Activated CD8-positive, alpha-beta T cell treated with anti-CD3 and anti-CD28 coated beads for 36 hours (primary cell): ENCODE results near the gene MESP1. TPM values are rescaled to one million over a fixed set of nuclear protein-coding genes. Genes with fewer than 3 reads are reported as not detected.
A peak's percentile ranks its signal among the peaks of the same experiment; 100 is the strongest.

Experiments
- ATAC-seq: fragments of 200-7000 bp; cut with Tn5 transposase; one replicate; pipeline ENCODE4 v1.10.0; 2021; ENCODE audit warnings: mild to moderate bottlenecking, moderate library complexity
- CTCF ChIA-PET: fragments of 350-600 bp; sonication (Branson Sonifier 250); formaldehyde crosslinking; loops from one replicate; lab custom pipeline; 2021; ENCODE audit warnings: antibody characterized with exemption; lab: Charles Lee
- POLR2A ChIA-PET: fragments of 350-600 bp; sonication (Branson Sonifier 250); formaldehyde crosslinking; loops from one replicate; lab custom pipeline; 2021; ENCODE audit warnings: antibody characterized with exemption; lab: Charles Lee
- DNase-seq: peaks from one replicate; pipeline ENCODE4 v3.0.0-alpha.2; 2020
- H3K27ac Mint-ChIP-seq: one replicate; pipeline ENCODE4 v1.8.0; 2021; ENCODE audit warnings: mild to moderate bottlenecking, mixed read lengths
- H3K27me3 Mint-ChIP-seq: one replicate; pipeline ENCODE4 v1.8.0; 2021; ENCODE audit warnings: mixed read lengths
- H3K36me3 Mint-ChIP-seq: one replicate; pipeline ENCODE4 v1.8.0; 2021; ENCODE audit warnings: low read depth, mixed read lengths
- H3K4me1 Mint-ChIP-seq: one replicate; pipeline ENCODE4 v1.8.0; 2021; ENCODE audit warnings: low read depth, mixed read lengths
- H3K4me3 Mint-ChIP-seq: one replicate; pipeline ENCODE4 v1.8.0; 2021; ENCODE audit warnings: mild to moderate bottlenecking, moderate library complexity, mixed read lengths
- H3K9me3 Mint-ChIP-seq: one replicate; pipeline ENCODE4 v1.8.0; 2021; ENCODE audit warnings: mixed read lengths
- intact Hi-C: fragments of 100-400 bp; cut with micrococcal nuclease; formaldehyde crosslinking; loops from one replicate; pipeline ENCODE4 v1.10.0; 2022
- total RNA-seq, 2 experiments: library from RNA; stranded (reverse); gene quantifications; one replicate each; pipeline ENCODE4 v1.2.3, GENCODE V29; 2021
- TF ChIP-seq, protein P1 (sequence below): fragments of 200-600 bp; IDR thresholded peaks from one replicate; pipeline ENCODE4 v1.8.0; 2022; ENCODE audit warnings: antibody characterized with exemption, mild to moderate bottlenecking

MESP1 gene
- total RNA-seq, 2 experiments from 2014 or later: 3.4 to 5.3 TPM

DNA sequence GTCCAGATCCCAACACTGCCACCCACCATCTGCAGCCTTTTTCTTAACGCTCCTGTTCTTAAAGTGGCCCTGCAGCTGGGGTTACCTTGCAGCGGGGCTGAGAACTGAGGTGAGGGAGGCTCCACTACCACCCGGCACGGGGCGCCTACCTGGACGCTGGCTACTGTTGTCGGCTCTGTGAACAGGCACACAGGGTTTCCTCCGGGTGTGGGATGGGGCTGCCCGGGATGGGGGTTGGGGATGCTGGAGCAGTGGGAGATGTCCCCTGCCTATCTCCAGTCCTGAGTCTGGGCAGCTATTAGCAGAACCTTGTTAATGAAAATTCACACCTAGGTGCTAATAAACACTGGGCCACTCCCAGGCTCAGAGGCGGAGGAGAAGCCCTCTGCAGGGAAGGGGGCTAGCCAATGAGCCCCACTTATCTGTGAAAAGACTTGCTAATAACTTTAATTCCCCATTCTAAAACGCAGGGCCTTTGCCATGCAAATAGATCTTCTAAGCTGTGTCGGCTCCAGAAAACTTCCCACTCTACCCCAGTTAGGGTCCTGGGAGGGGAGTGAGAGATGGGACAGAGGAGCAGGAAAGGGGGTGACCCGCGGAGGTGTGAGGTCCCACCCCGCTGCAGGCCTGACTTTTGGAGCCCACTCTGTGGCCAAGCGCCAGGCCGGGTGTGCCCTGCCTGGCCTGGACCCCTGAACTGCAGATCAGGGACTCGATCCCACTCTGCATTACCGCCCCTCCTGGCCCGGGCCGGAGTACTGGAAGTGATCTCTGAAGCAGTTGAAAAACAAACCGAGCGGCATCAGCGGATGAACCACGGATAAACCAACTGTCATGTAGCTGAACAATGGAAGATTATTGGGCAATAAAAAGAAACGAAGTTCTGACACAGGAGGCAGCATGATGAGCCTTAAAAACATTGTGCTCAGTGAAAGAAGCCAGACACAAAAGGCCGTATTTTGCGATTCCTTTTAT, 3.1 kb downstream of the MESP1 start:
- DNase-seq (no peak), ATAC-seq (no peak)
- peaks cover 11% of the 10 kb centered on the region for H3K27me3 Mint-ChIP-seq
- TF ChIP-seq, protein P1, sequence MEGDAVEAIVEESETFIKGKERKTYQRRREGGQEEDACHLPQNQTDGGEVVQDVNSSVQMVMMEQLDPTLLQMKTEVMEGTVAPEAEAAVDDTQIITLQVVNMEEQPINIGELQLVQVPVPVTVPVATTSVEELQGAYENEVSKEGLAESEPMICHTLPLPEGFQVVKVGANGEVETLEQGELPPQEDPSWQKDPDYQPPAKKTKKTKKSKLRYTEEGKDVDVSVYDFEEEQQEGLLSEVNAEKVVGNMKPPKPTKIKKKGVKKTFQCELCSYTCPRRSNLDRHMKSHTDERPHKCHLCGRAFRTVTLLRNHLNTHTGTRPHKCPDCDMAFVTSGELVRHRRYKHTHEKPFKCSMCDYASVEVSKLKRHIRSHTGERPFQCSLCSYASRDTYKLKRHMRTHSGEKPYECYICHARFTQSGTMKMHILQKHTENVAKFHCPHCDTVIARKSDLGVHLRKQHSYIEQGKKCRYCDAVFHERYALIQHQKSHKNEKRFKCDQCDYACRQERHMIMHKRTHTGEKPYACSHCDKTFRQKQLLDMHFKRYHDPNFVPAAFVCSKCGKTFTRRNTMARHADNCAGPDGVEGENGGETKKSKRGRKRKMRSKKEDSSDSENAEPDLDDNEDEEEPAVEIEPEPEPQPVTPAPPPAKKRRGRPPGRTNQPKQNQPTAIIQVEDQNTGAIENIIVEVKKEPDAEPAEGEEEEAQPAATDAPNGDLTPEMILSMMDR: no peak
- CTCF ChIA-PET: interaction anchor here (1.3 kb wide), 1 partner anchor 127 kb away, joined by 3 read pairs; no protein-coding TSS in a partner anchor
- H3K9me3 Mint-ChIP-seq: no peaks in the 10 kb centered on the region
- intact Hi-C loops: no loop called here
- H3K36me3 Mint-ChIP-seq: no peaks in the 10 kb centered on the region
- POLR2A ChIA-PET: no interaction called here
- H3K4me1 Mint-ChIP-seq: peaks cover 2% of the 10 kb centered on the region
- H3K4me3 Mint-ChIP-seq: no peak overlapping the region
- no peak overlapping the region for H3K27ac Mint-ChIP-seq

DNA sequence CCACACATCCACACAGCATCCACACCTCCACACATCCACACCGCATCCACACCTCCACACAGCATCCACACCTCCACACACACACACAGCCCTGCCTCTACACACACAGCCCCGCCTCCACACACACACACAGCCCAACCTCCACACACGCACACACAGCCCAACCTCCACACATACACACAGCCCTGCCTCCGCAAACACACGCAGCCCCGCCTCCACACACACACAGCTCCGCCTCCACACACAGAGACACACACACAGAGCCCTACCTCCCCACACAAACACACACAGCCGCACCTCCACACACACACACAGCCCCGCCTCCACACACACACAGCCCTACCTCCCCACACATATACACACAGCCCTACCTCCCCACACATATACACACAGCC, 4.7 kb downstream of the MESP1 start:
- no peak overlapping the region for H3K27ac Mint-ChIP-seq
- ChIA-PET POLR2A (no interaction called here), CTCF (no interaction called here)
- TF ChIP-seq, protein P1: no peak
- H3K4me1 Mint-ChIP-seq: peaks cover 2% of the 10 kb centered on the region
- DNase-seq (no peak), ATAC-seq (no peak)
- peaks cover 3% of the 10 kb centered on the region for H3K27me3 Mint-ChIP-seq
- intact Hi-C loops: no loop called here
- H3K36me3 Mint-ChIP-seq: no peaks in the 10 kb centered on the region
- H3K4me3 Mint-ChIP-seq: no peak overlapping the region
- no peaks in the 10 kb centered on the region for H3K9me3 Mint-ChIP-seq

DNA sequence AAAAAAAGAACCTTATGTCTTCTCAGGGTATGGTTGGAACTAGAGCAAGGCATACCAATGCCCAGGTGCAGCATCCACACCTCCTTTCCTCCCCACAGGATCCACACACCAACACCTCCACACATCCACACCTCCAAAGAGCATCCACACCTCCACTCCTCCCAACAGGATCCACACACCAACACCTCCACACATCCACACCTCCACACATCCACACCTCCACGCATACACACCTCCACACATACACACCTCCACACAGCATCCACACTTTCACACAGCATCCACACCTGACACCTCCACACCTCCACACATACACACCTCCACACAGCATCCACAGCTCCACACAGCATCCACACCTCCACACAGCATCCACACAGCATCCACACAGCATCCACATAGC, 5.3 kb downstream of the MESP1 start:
- CTCF ChIA-PET: interaction anchor here (2.1 kb wide), 1 partner anchor 129 kb away, joined by 5 read pairs; no protein-coding TSS in a partner anchor
- intact Hi-C loops: no loop called here
- TF ChIP-seq, protein P1: no peak

DNA sequence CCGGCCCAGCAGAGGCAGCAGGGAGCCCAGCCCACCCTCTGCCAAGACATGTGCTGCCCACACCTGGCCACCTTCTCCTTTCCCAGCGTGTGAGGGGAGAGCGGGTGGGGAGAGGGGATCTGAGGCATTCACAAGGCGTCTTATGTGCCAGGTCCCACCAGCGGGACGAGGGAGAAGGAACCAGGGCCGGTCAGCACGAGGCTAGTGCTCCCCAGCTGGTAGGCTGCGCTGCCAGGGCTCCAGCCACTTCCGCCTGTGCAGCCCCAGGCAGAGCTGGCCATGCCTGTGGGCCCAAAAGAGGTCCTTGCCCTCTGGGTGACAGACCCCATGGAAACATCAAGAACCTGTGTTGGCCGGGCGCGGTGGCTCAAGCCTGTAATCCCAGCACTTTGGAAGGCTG, 5.9 kb downstream of the MESP1 start:
- intact Hi-C loops: no loop called here
- POLR2A ChIA-PET: no interaction called here
- H3K27me3 Mint-ChIP-seq: peaks cover 3% of the 10 kb centered on the region
- TF ChIP-seq, protein P1: no peak
- CTCF ChIA-PET: interaction anchor here (2.1 kb wide), 1 partner anchor 130 kb away, joined by 5 read pairs; no protein-coding TSS in a partner anchor
- H3K9me3 Mint-ChIP-seq: no peaks in the 10 kb centered on the region
- H3K4me1 Mint-ChIP-seq: peaks cover 2% of the 10 kb centered on the region
- no peaks in the 10 kb centered on the region for H3K36me3 Mint-ChIP-seq
- no peak for DNase-seq
- ATAC-seq: no peak
- no peak overlapping the region for H3K27ac Mint-ChIP-seq
- no peak overlapping the region for H3K4me3 Mint-ChIP-seq

More for the DNA sequence above, 5.3 kb downstream of the MESP1 start:
- Mint-ChIP-seq H3K27me3 (peaks cover 3% of the 10 kb centered on the region), H3K4me3 (no peak overlapping the region), H3K36me3 (no peaks in the 10 kb centered on the region), H3K4me1 (peaks cover 2% of the 10 kb centered on the region), H3K27ac (no peak overlapping the region), H3K9me3 (no peaks in the 10 kb centered on the region)
- POLR2A ChIA-PET: no interaction called here
- ATAC-seq: no peak
- DNase-seq: no peak

DNA sequence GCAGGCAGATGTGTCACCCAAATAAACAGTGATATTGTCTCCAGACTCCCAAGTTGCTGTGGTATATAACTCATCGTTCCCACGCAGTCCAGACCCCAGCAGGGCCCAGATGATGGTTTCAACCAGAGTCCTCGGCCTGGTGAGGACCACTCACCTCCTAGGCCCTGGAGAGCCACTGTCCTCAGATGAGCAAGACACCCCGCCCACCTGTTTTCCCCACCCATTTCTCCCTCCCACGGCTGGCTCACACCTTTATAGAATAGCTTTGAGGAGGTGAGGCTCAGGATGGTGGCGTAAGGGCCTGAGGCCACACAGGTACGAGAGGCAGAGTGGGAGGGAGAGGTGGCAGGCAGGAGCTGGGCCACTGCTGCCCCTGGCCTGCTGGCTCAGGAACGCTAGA, 7.5 kb downstream of the MESP1 start:
- Mint-ChIP-seq H3K27ac (no peak overlapping the region), H3K4me3 (no peak overlapping the region), H3K9me3 (no peaks in the 10 kb centered on the region), H3K27me3 (no peaks in the 10 kb centered on the region), H3K36me3 (no peaks in the 10 kb centered on the region), H3K4me1 (no peaks in the 10 kb centered on the region)
- TF ChIP-seq, protein P1: no peak
- POLR2A ChIA-PET: no interaction called here
- DNase-seq (peak; percentile 14), ATAC-seq (no peak)
- intact Hi-C loops: loop anchor here (5.0 kb wide), 1 partner anchor 344 kb away; no protein-coding TSS in a partner anchor
- CTCF ChIA-PET: interaction anchor here (2.1 kb wide), 1 partner anchor 132 kb away, joined by 5 read pairs; no protein-coding TSS in a partner anchor
